Colonic mucosa (tissue), 4 donors: ENCODE measurements around the gene AGER. TPM values are rescaled to one million over a fixed set of nuclear protein-coding genes. Genes with fewer than 3 reads are reported as not detected.

Source experiments
- DNase-seq: peaks from one replicate; pipeline ENCODE4 v3.0.0-alpha.2; 2020
- H3K27ac ChIP-seq: fragments of 200-600 bp; one replicate; pipeline ENCODE4 v1.8.0; 2021
- H3K27me3 ChIP-seq: fragments of 200-600 bp; one replicate; pipeline ENCODE4 v1.8.0; 2021
- H3K36me3 ChIP-seq: fragments of 200-600 bp; one replicate; pipeline ENCODE4 v1.8.0; 2021
- H3K4me1 ChIP-seq: fragments of 200-600 bp; one replicate; pipeline ENCODE4 v1.8.0; 2021; ENCODE audit warnings: mild to moderate bottlenecking
- H3K4me3 ChIP-seq: fragments of 200-600 bp; one replicate; pipeline ENCODE4 v1.8.0; 2021
- H3K9ac ChIP-seq, 2 donors: one replicate each; pipeline ENCODE4 v1.7.0; 2013; ENCODE audit warnings: control low read depth in 2 of 2, low read depth in 2 of 2, low read length in 2 of 2
- H3K9me3 ChIP-seq: fragments of 200-600 bp; one replicate; pipeline ENCODE4 v1.8.0; 2021
- intact Hi-C: fragments of 100-400 bp; cut with DNase I; formaldehyde crosslinking; loops from one replicate; pipeline ENCODE4 v1.14.1; 2022
- microRNA-seq: library from miRNA; unstranded; fragments of <30 nt; microRNA quantifications from one replicate; pipeline ENCODE4, GENCODE V29; 2019
- total RNA-seq, 2 donors: library from RNA; stranded (reverse); fragmentation: NEBNext Ultra II Directional in 1 of 2; extraction: Animal tissue kit (Norgen Biotek cat#: 25700) in 1 of 2; gene quantifications; one replicate each; pipeline ENCODE4 v1.2.1, GENCODE V29; 2021
- TF ChIP-seq, protein P1 (sequence below): fragments of 200-600 bp; IDR thresholded peaks from one replicate; pipeline ENCODE4 v1.8.0; 2022; ENCODE audit warnings: antibody characterized with exemption, mild to moderate bottlenecking
- donor health status: healthy.
- donor health status: DM: no; HTN: no; CAD: no.
- donor health status: DM: no; HTN: no; CAD: no.

The AGER gene
- total RNA-seq, 2 donors from 2014 or later, result 4.1 to 10.1 TPM

GRCh38 chr6:32131439-32131948 lies 52.6 kb downstream of the AGER start:
- no peak overlapping the region for H3K27ac ChIP-seq
- H3K9ac ChIP-seq, result no peak overlapping the region
- H3K4me3 ChIP-seq, result no peak overlapping the region
- no peaks in the 10 kb centered on the region for H3K9me3 ChIP-seq
- H3K27me3 ChIP-seq, result no peaks in the 10 kb centered on the region
- intact Hi-C loops, result no loop called here
- TF ChIP-seq, protein P1, sequence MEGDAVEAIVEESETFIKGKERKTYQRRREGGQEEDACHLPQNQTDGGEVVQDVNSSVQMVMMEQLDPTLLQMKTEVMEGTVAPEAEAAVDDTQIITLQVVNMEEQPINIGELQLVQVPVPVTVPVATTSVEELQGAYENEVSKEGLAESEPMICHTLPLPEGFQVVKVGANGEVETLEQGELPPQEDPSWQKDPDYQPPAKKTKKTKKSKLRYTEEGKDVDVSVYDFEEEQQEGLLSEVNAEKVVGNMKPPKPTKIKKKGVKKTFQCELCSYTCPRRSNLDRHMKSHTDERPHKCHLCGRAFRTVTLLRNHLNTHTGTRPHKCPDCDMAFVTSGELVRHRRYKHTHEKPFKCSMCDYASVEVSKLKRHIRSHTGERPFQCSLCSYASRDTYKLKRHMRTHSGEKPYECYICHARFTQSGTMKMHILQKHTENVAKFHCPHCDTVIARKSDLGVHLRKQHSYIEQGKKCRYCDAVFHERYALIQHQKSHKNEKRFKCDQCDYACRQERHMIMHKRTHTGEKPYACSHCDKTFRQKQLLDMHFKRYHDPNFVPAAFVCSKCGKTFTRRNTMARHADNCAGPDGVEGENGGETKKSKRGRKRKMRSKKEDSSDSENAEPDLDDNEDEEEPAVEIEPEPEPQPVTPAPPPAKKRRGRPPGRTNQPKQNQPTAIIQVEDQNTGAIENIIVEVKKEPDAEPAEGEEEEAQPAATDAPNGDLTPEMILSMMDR, result no peak
- peaks cover 21% of the 10 kb centered on the region for H3K4me1 ChIP-seq
- no peak for DNase-seq
- H3K36me3 ChIP-seq, result no peaks in the 10 kb centered on the region

Small RNAs within 50 kb of the gene (microRNA-seq; reads per million reads assigned to microRNA genes)
- gene MIR6721, result not detected
- not detected for gene MIR6833

Other genes with a start within 250 kb of the AGER start
- 10 to 100 TPM; 20.4 to 60.6 TPM for gene CFB, start 238.2 kb downstream of the AGER start, total RNA-seq
- gene NELFE, start 225.3 kb downstream of the AGER start, total RNA-seq, result 10 to 100 TPM; 50.3 to 55.6 TPM
- 10 to 100 TPM; 52.5 to 81.1 TPM for gene SKIC2, start 225.1 kb downstream of the AGER start, total RNA-seq
- gene DXO, start 212.1 kb downstream of the AGER start, total RNA-seq, result 10 to 100 TPM; 13.0 to 16.1 TPM
- 10 to 100 TPM; 15.9 to 23.4 TPM for gene C4A, start 202.2 kb downstream of the AGER start, total RNA-seq
- 10 to 100 TPM; 11.9 to 19.4 TPM for gene C4B, start 169.5 kb downstream of the AGER start, total RNA-seq
- 1 to 10 TPM in 1 of 2 donors, not detected in 1; 3.3 TPM for gene CYP21A2, start 145.8 kb downstream of the AGER start, total RNA-seq
- gene TNXB, start 74.9 kb downstream of the AGER start, total RNA-seq, result 10 to 100 TPM in 1 of 2 donors, 1 to 10 TPM in 1; 7.3 to 20.1 TPM
- gene ATF6B, start 56.0 kb downstream of the AGER start, total RNA-seq, result 100 to 1,000 TPM in 1 of 2 donors, 10 to 100 TPM in 1; 83.3 to 131 TPM
- gene FKBPL, start 54.0 kb downstream of the AGER start, total RNA-seq, result 1 to 10 TPM; 5.2 to 8.1 TPM
- under 1 TPM; 0.72 to 0.90 TPM for gene PRRT1, start 32.3 kb downstream of the AGER start, total RNA-seq
- 10 to 100 TPM; 18.4 to 21.0 TPM for gene PPT2, start 30.1 kb downstream of the AGER start, total RNA-seq
- gene EGFL8, start 19.7 kb downstream of the AGER start, total RNA-seq, result 10 to 100 TPM; 10.4 to 13.7 TPM
- 10 to 100 TPM; 44.1 to 54.5 TPM for gene AGPAT1, start 8.2 kb downstream of the AGER start, total RNA-seq
- gene RNF5, start 5.8 kb downstream of the AGER start, total RNA-seq, result 10 to 100 TPM; 75.8 to 87.4 TPM
- gene PBX2, start 5.9 kb upstream of the AGER start, total RNA-seq, result 10 to 100 TPM; 47.5 TPM
- 1 to 10 TPM; 6.7 to 8.6 TPM for gene GPSM3, start 8.4 kb upstream of the AGER start, total RNA-seq
- 1 to 10 TPM; 2.9 to 3.7 TPM for gene NOTCH4, start 39.8 kb upstream of the AGER start, total RNA-seq
- gene TSBP1, start 187.7 kb upstream of the AGER start, total RNA-seq, result not detected
- gene BTNL2, start 222.9 kb upstream of the AGER start, total RNA-seq, result not detected